Stimulated activated naive CD8-positive, alpha-beta T cell treated with anti-CD3 and anti-CD28 coated beads, Interleukin-15, Interleukin-2, amounts not matched to agents 100 ng/mL and 50 ng/mL, for 24 hours (primary cell): Measurements from ENCODE around the gene CSDE1.

Experiments
- H3K27ac Mint-ChIP-seq: one replicate; pipeline ENCODE4 v1.8.0; 2021; ENCODE audit warnings: mild to moderate bottlenecking, mixed read lengths
- H3K27me3 Mint-ChIP-seq: one replicate; pipeline ENCODE4 v1.8.0; 2021; ENCODE audit warnings: mixed read lengths
- H3K36me3 Mint-ChIP-seq: one replicate; pipeline ENCODE4 v1.8.0; 2021; ENCODE audit warnings: low read depth, mixed read lengths
- H3K4me1 Mint-ChIP-seq: one replicate; pipeline ENCODE4 v1.8.0; 2021; ENCODE audit warnings: low read depth, mixed read lengths
- H3K4me3 Mint-ChIP-seq: one replicate; pipeline ENCODE4 v1.8.0; 2021; ENCODE audit warnings: mild to moderate bottlenecking, mixed read lengths
- H3K9me3 Mint-ChIP-seq: one replicate; pipeline ENCODE4 v1.8.0; 2021; ENCODE audit warnings: mixed read lengths

The CSDE1 gene

GRCh38 chr1:114700036-114700600 lies 57.7 kb downstream of the CSDE1 start:
- peaks cover 7% of the 10 kb centered on the region for H3K27me3 Mint-ChIP-seq
- H3K27ac Mint-ChIP-seq: no peak overlapping the region
- H3K4me1 Mint-ChIP-seq: no peaks in the 10 kb centered on the region
- H3K36me3 Mint-ChIP-seq: peaks cover 6% of the 10 kb centered on the region
- no peaks in the 10 kb centered on the region for H3K9me3 Mint-ChIP-seq
- no peak overlapping the region for H3K4me3 Mint-ChIP-seq

GRCh38 chr1:114696810-114697209 lies 61.0 kb downstream of the CSDE1 start:
- H3K27ac Mint-ChIP-seq: no peak overlapping the region
- H3K4me1 Mint-ChIP-seq: no peaks in the 10 kb centered on the region
- H3K27me3 Mint-ChIP-seq: peaks cover 8% of the 10 kb centered on the region
- no peak overlapping the region for H3K4me3 Mint-ChIP-seq
- H3K9me3 Mint-ChIP-seq: no peaks in the 10 kb centered on the region
- no peaks in the 10 kb centered on the region for H3K36me3 Mint-ChIP-seq

GRCh38 chr1:114695430-114696058 lies 62.2 kb downstream of the CSDE1 start, which contains the start of gene AMPD1:
Gene AMPD1 (minus strand): TSS chr1:114695546. CDS start chr1:114695471, 75 bp downstream.
- H3K36me3 Mint-ChIP-seq: no peaks in the 10 kb centered on the region
- no peak within 1 kb of the TSS for H3K4me3 Mint-ChIP-seq
- no peak within 1 kb of the TSS for H3K27ac Mint-ChIP-seq
- H3K27me3 Mint-ChIP-seq: peaks cover 12% of the 10 kb centered on the region
- no peaks in the 10 kb centered on the region for H3K4me1 Mint-ChIP-seq
- H3K9me3 Mint-ChIP-seq: no peaks in the 10 kb centered on the region

GRCh38 chr1:114694540-114695310 lies 63.1 kb downstream of the CSDE1 start:
- peaks cover 17% of the 10 kb centered on the region for H3K27me3 Mint-ChIP-seq
- no peaks in the 10 kb centered on the region for H3K9me3 Mint-ChIP-seq
- H3K4me1 Mint-ChIP-seq: no peaks in the 10 kb centered on the region
- no peak overlapping the region for H3K27ac Mint-ChIP-seq
- H3K4me3 Mint-ChIP-seq: no peak overlapping the region
- no peaks in the 10 kb centered on the region for H3K36me3 Mint-ChIP-seq

- no peak overlapping the region for H3K27ac Mint-ChIP-seq
- no peak overlapping the region for H3K4me3 Mint-ChIP-seq
- H3K9me3 Mint-ChIP-seq: no peaks in the 10 kb centered on the region
- no peaks in the 10 kb centered on the region for H3K4me1 Mint-ChIP-seq
- H3K36me3 Mint-ChIP-seq: no peaks in the 10 kb centered on the region
- peaks cover 28% of the 10 kb centered on the region for H3K27me3 Mint-ChIP-seq
Measured at GRCh38 chr1:114692947-114693346, 64.8 kb downstream of the CSDE1 start.

- no peaks in the 10 kb centered on the region for H3K36me3 Mint-ChIP-seq
- H3K4me3 Mint-ChIP-seq: no peak overlapping the region
- H3K27me3 Mint-ChIP-seq: peaks cover 36% of the 10 kb centered on the region
- no peak overlapping the region for H3K27ac Mint-ChIP-seq
- no peaks in the 10 kb centered on the region for H3K4me1 Mint-ChIP-seq
- H3K9me3 Mint-ChIP-seq: no peaks in the 10 kb centered on the region
Measured at GRCh38 chr1:114691061-114691460, 66.7 kb downstream of the CSDE1 start.

DNA sequence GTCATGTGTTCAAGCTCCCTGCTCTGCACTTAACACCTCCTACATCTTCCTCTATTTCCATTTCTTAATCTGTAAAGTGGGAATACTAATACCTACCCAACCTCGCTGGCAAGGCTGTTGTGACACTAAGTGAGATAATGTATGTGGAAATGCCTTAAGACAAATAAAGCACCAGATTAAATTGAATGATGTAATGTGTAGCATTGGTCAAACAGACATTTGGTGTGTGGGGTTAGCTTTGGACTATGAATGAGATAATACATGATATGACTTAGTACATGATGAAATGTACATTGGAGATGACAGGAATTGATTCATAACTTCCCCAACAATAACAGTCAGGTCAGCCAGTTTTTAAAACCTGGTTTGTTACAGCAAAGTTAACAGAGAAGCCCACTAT lies 67.6 kb downstream of the CSDE1 start:
- H3K9me3 Mint-ChIP-seq: no peaks in the 10 kb centered on the region
- no peaks in the 10 kb centered on the region for H3K36me3 Mint-ChIP-seq
- H3K4me1 Mint-ChIP-seq: no peaks in the 10 kb centered on the region
- no peak overlapping the region for H3K27ac Mint-ChIP-seq
- H3K27me3 Mint-ChIP-seq: peaks cover 42% of the 10 kb centered on the region
- H3K4me3 Mint-ChIP-seq: no peak overlapping the region

DNA sequence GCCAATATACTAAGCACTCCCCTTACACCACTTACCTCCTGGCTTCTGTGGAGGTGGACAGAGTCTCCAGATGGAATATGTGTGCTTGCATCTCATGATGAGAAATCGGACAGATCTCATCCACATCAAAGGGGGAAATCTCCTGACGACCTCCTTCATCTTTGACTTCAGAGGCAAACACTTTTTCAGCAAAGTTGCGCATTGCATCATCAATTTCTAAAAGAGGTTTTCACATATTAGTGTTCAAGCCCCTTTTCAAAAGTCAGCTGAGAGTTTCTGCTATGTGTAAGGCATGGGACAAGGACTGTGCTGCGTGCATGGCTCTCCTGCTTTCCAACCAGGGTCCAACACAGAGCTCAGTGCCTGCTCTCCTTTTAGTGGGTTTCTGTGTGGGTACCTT lies 69.3 kb downstream of the CSDE1 start:
- peaks cover 45% of the 10 kb centered on the region for H3K27me3 Mint-ChIP-seq
- no peaks in the 10 kb centered on the region for H3K9me3 Mint-ChIP-seq
- H3K4me3 Mint-ChIP-seq: no peak overlapping the region
- H3K4me1 Mint-ChIP-seq: no peaks in the 10 kb centered on the region
- no peaks in the 10 kb centered on the region for H3K36me3 Mint-ChIP-seq
- H3K27ac Mint-ChIP-seq: no peak overlapping the region

- H3K4me3 Mint-ChIP-seq: no peak overlapping the region
- H3K9me3 Mint-ChIP-seq: no peaks in the 10 kb centered on the region
- peaks cover 46% of the 10 kb centered on the region for H3K27me3 Mint-ChIP-seq
- no peaks in the 10 kb centered on the region for H3K4me1 Mint-ChIP-seq
- H3K36me3 Mint-ChIP-seq: no peaks in the 10 kb centered on the region
- H3K27ac Mint-ChIP-seq: no peak overlapping the region
Measured at GRCh38 chr1:114685851-114686250, 71.9 kb downstream of the CSDE1 start.

DNA sequence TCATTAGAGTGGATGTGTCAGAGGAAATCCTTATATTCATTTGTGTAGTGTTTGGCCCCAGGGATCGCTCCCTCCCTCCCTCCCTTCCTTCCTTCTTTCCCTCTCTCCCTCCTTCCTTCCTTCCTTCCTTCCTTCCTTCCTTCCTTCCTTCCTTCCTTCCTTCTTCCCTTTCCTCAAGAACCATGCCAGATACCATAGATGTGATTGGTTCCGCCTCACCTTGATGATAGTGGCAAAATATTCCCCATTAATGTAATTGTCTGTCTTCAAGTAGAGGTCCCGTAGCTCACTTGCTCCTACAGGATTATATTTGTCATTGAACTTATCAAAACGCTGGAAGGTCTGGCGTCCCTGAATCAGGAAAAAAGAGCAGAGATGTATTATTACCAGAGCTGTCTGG lies 80.1 kb downstream of the CSDE1 start:
- Mint-ChIP-seq H3K36me3 (no peaks in the 10 kb centered on the region), H3K27me3 (peaks cover 36% of the 10 kb centered on the region), H3K27ac (no peak overlapping the region), H3K4me3 (no peak overlapping the region), H3K4me1 (no peaks in the 10 kb centered on the region), H3K9me3 (no peaks in the 10 kb centered on the region)

- Mint-ChIP-seq H3K36me3 (no peaks in the 10 kb centered on the region), H3K9me3 (no peaks in the 10 kb centered on the region), H3K4me1 (peaks cover 3% of the 10 kb centered on the region), H3K27ac (no peak overlapping the region), H3K27me3 (peaks cover 36% of the 10 kb centered on the region), H3K4me3 (no peak overlapping the region)
Measured at GRCh38 chr1:114676115-114676514, 81.7 kb downstream of the CSDE1 start.

DNA sequence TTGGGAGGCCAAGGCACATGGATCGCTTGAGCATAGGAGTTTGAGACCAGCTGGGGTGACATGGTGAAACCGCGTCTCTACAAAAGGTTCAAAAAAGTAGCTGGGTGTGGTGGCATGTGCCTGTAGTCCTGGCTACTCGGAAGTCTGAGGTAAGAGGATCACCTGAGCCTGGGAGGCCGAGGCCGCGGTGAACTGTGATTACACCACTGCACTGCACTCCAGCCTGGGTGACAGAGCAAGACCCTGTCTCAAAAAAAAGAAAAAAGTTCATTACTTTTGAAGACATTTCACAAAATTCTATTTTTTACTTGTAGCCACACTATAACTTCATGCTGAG lies 85.9 kb downstream of the CSDE1 start:
- Mint-ChIP-seq H3K36me3 (no peaks in the 10 kb centered on the region), H3K9me3 (no peaks in the 10 kb centered on the region), H3K27me3 (peaks cover 32% of the 10 kb centered on the region), H3K4me1 (peaks cover 12% of the 10 kb centered on the region), H3K4me3 (no peak overlapping the region), H3K27ac (no peak overlapping the region)

DNA sequence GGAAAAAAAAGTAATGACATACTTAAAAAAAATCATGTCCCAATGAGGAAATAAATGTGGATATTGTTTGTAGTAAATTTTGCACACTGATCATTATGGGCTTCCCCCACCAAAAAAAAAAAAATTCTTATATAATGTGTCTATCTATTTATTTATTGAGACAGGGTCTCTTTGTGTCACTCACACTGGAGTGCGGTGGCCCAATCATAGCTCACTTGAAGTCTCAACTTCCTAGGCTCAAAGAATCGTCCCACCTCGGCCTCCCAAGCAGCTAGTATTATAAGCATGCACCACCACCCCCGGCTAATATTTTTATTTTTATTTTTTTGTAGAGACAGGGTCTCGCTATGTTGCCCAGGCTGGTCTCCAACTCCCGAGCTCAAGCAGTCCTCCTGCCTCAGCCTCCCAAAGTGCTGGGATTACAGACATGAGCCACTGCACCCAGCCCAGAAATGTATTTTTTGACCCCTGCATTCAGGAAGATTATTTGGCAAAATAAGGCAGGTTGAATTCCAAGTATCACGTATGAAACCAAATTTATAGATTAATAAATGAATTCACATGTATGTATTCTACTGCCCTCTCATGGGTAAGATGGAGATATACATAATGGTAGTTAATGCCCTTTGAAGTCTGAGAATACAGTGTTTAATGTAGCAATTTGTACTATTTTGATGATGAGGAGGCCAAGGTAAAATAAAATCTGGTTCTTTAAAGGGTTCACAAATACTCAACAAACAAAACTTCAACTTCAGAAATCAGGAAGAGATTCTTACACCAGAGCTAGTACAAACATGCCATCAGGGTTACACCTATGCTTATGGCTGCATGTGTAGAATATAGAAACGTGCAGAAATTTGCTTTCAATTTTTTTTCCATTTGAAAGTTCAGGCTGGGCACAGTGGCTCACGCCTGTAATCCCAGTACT lies 86.5 kb downstream of the CSDE1 start:
- H3K4me1 Mint-ChIP-seq: peaks cover 12% of the 10 kb centered on the region
- H3K36me3 Mint-ChIP-seq: no peaks in the 10 kb centered on the region
- peaks cover 29% of the 10 kb centered on the region for H3K27me3 Mint-ChIP-seq
- no peak overlapping the region for H3K27ac Mint-ChIP-seq
- no peak overlapping the region for H3K4me3 Mint-ChIP-seq
- H3K9me3 Mint-ChIP-seq: no peaks in the 10 kb centered on the region

- Mint-ChIP-seq H3K27ac (no peak overlapping the region), H3K4me3 (peak overlapping the region; percentile 87), H3K9me3 (no peaks in the 10 kb centered on the region), H3K27me3 (peaks cover 27% of the 10 kb centered on the region), H3K36me3 (no peaks in the 10 kb centered on the region), H3K4me1 (peaks cover 12% of the 10 kb centered on the region)
Measured at GRCh38 chr1:114670083-114671010, 87.4 kb downstream of the CSDE1 start.
